Thyroid gland (tissue), 4 donors: ENCODE data around the gene NACA2. TPM values are rescaled to one million over a fixed set of nuclear protein-coding genes. Genes with fewer than 3 reads are reported as not detected.
"Not testable (repeated sequence)": the region's sequence is repeated elsewhere in the genome, so short reads cannot be mapped to it uniquely, and the experiment has no call there.

Experiments
- DNase-seq, 2 donors: peaks; one replicate each; pipeline ENCODE4 v3.0.0-alpha.2; 2019
- H3K27ac ChIP-seq, 3 donors: fragments of 200-600 bp; sonication (generic); 1 replicate in 2 of 3; 2 replicates in 1 of 3; pipeline ENCODE4 v1.5.1; 2016 to 2019; ENCODE audit warnings: mild to moderate bottlenecking in 1 of 3, moderate library complexity in 1 of 3
- H3K27me3 ChIP-seq: fragments of 200-600 bp; sonication (generic); one replicate; pipeline ENCODE4 v1.5.1; 2019
- H3K36me3 ChIP-seq, 2 donors: fragments of 200-600 bp; sonication (generic); one replicate each; pipeline ENCODE4 v1.5.1; 2016 to 2019
- H3K4me1 ChIP-seq, 2 donors: fragments of 200-600 bp; sonication (generic); one replicate each; pipeline ENCODE4 v1.5.1; 2017 to 2019
- H3K4me3 ChIP-seq, 3 donors: fragments of 200-600 bp; sonication (generic); replicated peaks in 1 of 3; 1 replicate in 2 of 3; 2 replicates in 1 of 3; pipeline ENCODE4 v1.5.1; 2016; ENCODE audit warnings: mild to moderate bottlenecking in 1 of 3
- H3K9me3 ChIP-seq: fragments of 200-600 bp; sonication (generic); one replicate; pipeline ENCODE4 v1.5.1; 2017
- CTCF ChIP-seq, 6 experiments: fragments of 200-600 bp in 3 of 6; fragments of 450-650 bp in 3 of 6; sonication (generic) in 3 of 6; IDR thresholded peaks; one replicate each; pipeline ENCODE4 v1.5.1; 2016 to 2019; ENCODE audit warnings: antibody characterized with exemption in 6 of 6, mild to moderate bottlenecking in 2 of 6, inconsistent platforms in 1 of 6, moderate library complexity in 1 of 6
- POLR2A ChIP-seq, 2 donors: fragments of 450-650 bp; IDR thresholded peaks; one replicate each; pipeline ENCODE4 v1.6.1; 2017; ENCODE audit warnings: antibody characterized with exemption in 2 of 2, mild to moderate bottlenecking in 2 of 2, moderate library complexity in 1 of 2
- WGBS, 2 donors: methylation state at CpG; one replicate each; pipeline ENCODE4 v1.1.5; 2017; 5-methylcytosine and 5-hydroxymethylcytosine counted together
- intact Hi-C: fragments of 100-400 bp; cut with DNase I; formaldehyde crosslinking; loops from one replicate; pipeline ENCODE4 v1.15.1; 2023
- total RNA-seq, 4 donors: library from RNA; depleted of rRNA; stranded (reverse); fragments of >200 nt; gene quantifications; one replicate each; pipeline ENCODE4 v1.2.3, GENCODE V29; 2016

The NACA2 gene
- total RNA-seq, 4 donors from 2014 or later = not detected

- H3K36me3 ChIP-seq = no peaks in the 10 kb centered on the region
- H3K27ac ChIP-seq = no peak overlapping the region
- no peak for DNase-seq
- 90 to 96% methylated on average over 1 of the region's 1 CpG for WGBS, 2 donors
- intact Hi-C loops = no loop called here
- no peaks in the 10 kb centered on the region for H3K27me3 ChIP-seq
- no peak overlapping the region for H3K4me3 ChIP-seq
- H3K4me1 ChIP-seq = no peaks in the 10 kb centered on the region
- no peaks in the 10 kb centered on the region for H3K9me3 ChIP-seq
- TF ChIP-seq CTCF (IDR thresholded peaks at IDR 0.05) (no peak), POLR2A (IDR thresholded peaks at IDR 0.05) (no peak)
Observed at GRCh38 chr17:61570118-61570517, 20.9 kb downstream of the NACA2 start.

GRCh38 chr17:61569525-61569924 is 21.5 kb downstream of the NACA2 start:
- WGBS, 2 donors = 93 to 95% methylated on average over 5 of the region's 5 CpGs
- H3K36me3 ChIP-seq, H3K27ac ChIP-seq, H3K27me3 ChIP-seq, H3K4me1 ChIP-seq, intact Hi-C loops, H3K9me3 ChIP-seq, DNase-seq, H3K4me3 ChIP-seq: not testable (repeated sequence)

GRCh38 chr17:61568219-61569072 is 22.6 kb downstream of the NACA2 start:
- WGBS, 2 donors = 91 to 92% methylated on average over 14 of the region's 14 CpGs
- H3K9me3 ChIP-seq = no peaks in the 10 kb centered on the region
- H3K27ac ChIP-seq = no peak overlapping the region
- no peaks in the 10 kb centered on the region for H3K27me3 ChIP-seq
- DNase-seq = no peak
- intact Hi-C loops = no loop called here
- H3K36me3 ChIP-seq = no peaks in the 10 kb centered on the region
- TF ChIP-seq POLR2A (IDR thresholded peaks at IDR 0.05) = no peak
- no peak overlapping the region for H3K4me3 ChIP-seq
- H3K4me1 ChIP-seq = no peaks in the 10 kb centered on the region

GRCh38 chr17:61567045-61567802 is 23.8 kb downstream of the NACA2 start:
- Histone ChIP-seq H3K36me3 (no peaks in the 10 kb centered on the region), H3K27ac (no peak overlapping the region), H3K9me3 (no peaks in the 10 kb centered on the region), H3K27me3 (no peaks in the 10 kb centered on the region), H3K4me3 (no peak overlapping the region), H3K4me1 (no peaks in the 10 kb centered on the region)
- TF ChIP-seq POLR2A (IDR thresholded peaks at IDR 0.05) (no peak), CTCF (IDR thresholded peaks at IDR 0.05) (no peak)
- DNase-seq = no peak
- WGBS, 2 donors = 69 to 74% methylated on average over 4 of the region's 4 CpGs
- intact Hi-C loops = no loop called here

GRCh38 chr17:61566448-61566847 is 24.6 kb downstream of the NACA2 start:
- H3K27ac ChIP-seq, H3K36me3 ChIP-seq, H3K4me3 ChIP-seq, H3K27me3 ChIP-seq, H3K9me3 ChIP-seq, intact Hi-C loops, H3K4me1 ChIP-seq, DNase-seq: not testable (repeated sequence)
- WGBS, 2 donors = 88 to 91% methylated on average over 5 of the region's 5 CpGs

- H3K27me3 ChIP-seq, H3K4me1 ChIP-seq, H3K9me3 ChIP-seq, DNase-seq, H3K36me3 ChIP-seq, H3K4me3 ChIP-seq, intact Hi-C loops, H3K27ac ChIP-seq: not testable (repeated sequence)
Observed at GRCh38 chr17:61565850-61566249, 25.2 kb downstream of the NACA2 start.

- intact Hi-C loops = no loop called here
- Histone ChIP-seq H3K27me3 (no peaks in the 10 kb centered on the region), H3K4me3 (no peak overlapping the region), H3K27ac (no peak overlapping the region), H3K36me3 (no peaks in the 10 kb centered on the region), H3K9me3 (no peaks in the 10 kb centered on the region), H3K4me1 (no peaks in the 10 kb centered on the region)
- no peak for DNase-seq
- no peak for TF ChIP-seq POLR2A (IDR thresholded peaks at IDR 0.05)
- no peak for TF ChIP-seq CTCF (IDR thresholded peaks at IDR 0.05)
- 55 to 71% methylated on average over 4 of the region's 4 CpGs for WGBS, 2 donors
Observed at GRCh38 chr17:61565213-61565612, 25.8 kb downstream of the NACA2 start.
